GM10847 (cell line): ENCODE data around the gene WNT9A.

Experiments used
- POLR2A ChIP-seq: IDR thresholded peaks from 2 replicates; pipeline ENCODE4 v1.6.1; 2011; ENCODE audit not compliant: insufficient read length; ENCODE audit errors: extremely low read depth

Gene WNT9A

DNA sequence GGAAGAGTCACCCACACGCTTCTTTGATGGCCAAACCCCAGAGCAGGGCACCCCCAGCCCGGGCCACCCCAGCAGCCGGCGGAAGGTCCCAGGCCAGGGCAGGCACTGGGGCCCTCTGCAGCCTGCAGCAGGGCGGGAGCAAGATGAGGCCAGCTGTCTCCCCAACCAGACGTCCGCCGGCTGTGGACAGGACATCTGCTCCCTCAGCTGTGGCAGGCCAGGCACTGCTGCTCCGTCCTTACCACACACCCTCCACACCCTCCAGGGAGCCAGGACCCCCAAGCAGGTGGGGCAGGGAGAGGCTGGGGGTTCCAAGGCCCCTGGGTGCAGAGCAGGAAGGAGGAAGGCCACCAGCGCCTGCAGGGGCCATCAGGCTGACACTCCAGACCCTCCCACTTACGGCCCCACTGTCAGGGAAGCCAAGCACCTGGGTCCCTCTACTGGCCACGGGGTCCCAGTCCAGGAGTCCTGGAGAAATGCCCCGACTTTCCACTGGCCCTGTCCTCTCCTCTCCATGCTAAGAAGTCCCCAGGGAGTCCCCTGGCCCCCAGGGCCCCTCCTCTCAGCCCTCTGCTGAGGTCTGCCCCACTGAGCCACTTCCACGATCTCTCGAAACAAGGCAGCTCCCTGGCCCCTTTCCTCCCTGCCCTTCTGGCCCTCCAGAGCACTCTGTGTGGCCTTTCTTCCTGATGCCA lies 5.6 kb downstream of the WNT9A start:
- TF ChIP-seq POLR2A: no peak

DNA sequence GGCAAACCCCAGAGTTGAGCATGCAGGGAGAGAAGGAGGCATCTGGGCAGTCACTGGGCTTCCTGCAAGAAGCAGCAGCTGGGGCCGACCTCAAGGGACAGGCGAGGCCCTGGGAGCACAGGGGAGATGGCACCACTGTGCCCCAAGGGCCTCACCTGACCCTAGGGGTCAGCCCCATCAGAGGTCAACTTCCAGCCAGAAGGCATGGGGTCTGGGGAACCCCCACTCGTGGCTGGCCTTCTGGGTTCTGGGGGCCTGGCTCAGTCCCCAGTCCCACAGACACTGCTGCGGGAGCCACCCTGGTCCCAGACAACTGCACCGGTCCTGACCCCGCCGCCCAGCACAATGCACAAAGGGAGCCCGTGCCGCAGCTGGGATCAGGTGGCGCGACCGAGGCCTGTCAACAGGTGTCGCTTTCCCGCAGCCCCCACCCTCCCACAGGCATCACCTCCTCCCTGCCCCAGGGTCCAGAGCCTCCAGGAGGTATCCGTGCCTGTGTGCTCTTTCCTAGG lies 6.2 kb downstream of the WNT9A start:
- TF ChIP-seq POLR2A: no peak

DNA sequence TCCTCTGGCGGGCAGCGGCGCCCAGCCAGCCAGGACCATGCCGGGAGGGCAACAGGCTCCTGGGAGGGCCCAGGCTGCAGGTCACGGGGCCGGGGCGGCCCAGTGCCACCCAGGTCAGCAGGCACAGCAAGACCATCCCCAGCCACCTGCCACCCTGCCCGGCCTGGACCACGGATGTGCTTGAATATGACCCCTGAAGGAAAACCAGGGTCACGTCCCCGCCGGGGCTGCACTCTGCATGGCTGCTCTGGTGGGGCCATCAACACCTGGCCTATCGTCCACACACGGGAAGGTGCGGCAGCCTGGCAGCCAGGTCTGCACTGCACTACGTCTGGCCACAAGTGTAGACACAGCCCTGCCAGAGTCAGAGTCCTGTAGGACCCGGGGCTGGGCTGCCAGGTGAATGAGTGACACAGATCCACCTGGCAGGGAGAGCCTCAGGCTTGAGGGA lies 6.9 kb downstream of the WNT9A start:
- TF ChIP-seq POLR2A: no peak

DNA sequence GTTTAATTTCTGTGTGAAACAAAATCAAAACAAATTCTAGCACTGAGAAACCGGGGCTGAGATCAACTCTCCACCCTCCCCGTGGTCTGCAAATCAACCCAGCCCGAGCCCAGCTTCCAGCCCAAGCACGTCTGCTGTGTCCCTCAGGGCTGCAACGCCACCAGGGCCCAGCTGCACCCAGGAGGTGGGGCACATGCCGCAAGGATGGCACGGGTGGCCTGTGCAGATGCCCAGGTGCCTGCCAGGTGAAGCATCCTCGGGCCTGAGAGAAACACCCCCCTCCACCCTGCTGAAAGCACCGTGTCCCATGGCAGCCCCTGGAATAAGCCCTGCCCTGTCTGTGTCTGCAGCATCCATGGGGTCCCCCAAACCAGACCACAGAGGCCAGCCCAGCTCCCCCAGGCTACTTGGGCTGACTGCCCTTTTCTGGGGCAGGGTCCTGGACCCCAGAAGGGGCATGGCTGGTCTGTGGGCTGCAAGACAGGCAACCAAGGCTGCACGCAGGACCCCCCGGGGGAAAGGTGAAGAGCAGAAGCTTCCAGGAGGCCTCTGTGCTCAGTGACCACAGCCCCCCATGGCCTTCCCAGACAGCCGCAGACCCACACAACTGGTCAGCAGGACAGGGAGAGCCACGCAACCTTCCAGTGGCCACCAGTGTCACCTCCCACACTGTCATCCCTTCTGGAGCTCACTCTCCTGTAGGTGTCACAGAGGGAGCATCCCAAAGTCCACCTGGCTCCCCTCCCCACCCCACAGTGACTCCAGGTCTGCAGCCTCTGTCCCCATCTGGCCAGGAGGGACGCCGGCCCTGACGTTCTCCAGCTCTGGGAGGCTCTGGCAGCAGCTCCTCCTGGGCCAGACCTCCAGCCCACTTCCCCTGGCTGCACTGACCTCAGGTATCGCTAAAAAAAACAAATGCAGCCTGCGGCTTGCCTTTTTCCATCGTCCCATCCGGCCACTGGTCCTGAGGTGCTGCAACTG lies 7.7 kb downstream of the WNT9A start:
- TF ChIP-seq POLR2A: no peak

DNA sequence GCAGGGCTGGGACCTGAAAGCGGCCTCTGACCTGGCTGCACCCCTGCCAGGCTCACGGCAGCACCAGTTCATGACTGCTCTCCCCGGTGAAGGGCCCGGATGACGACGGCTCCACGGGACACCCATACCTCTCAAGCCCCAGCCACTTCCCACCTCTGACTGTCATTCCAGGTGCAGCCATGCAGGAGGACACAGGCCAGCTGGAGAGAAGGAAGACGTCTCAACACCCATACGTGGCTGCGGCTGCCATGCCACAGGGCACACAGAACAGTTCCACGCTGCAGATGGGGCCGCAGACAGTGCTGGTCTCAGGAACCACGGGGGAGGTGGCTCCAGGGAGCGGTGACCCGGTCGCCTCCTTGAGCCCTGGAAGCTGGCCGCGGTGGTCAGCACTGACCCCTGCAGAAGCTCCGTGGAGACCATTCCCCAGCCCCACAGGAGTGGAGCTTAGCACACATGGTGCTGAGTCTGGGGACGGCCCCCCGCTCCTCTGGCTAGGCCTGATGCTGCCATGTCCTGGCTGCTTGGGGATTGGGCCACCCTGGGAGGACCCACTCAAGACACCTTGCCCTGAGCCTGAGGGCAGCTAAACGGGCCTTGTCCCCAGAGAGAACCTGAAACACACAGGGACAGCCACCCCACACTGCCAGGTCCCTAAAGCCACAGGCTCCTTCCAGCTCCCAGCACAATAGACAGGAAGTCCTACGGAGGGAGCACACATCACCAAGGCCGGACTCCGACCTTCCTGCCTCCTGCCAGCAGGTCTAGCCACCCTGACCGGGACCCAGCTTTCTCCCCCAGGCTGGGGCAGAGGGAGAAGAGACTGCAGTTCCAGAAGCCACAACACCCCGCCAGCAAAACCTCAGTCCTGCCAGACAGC lies 8.6 kb downstream of the WNT9A start:
- no peak for TF ChIP-seq POLR2A

DNA sequence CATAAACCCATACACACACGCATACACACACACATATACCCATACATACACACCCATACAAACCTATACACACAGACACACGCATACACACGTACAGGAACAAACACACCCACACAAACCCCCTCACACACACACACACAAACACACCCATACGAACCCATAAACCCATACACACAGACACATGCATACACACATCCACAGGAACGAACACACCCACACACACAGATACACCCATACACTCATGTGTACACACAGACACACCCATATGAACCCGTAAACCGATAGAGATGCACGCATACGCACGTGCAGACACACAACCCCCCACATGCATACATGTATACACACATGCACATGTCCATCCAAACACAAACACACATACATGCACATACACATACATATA lies 9.5 kb downstream of the WNT9A start:
- no peak for TF ChIP-seq POLR2A

DNA sequence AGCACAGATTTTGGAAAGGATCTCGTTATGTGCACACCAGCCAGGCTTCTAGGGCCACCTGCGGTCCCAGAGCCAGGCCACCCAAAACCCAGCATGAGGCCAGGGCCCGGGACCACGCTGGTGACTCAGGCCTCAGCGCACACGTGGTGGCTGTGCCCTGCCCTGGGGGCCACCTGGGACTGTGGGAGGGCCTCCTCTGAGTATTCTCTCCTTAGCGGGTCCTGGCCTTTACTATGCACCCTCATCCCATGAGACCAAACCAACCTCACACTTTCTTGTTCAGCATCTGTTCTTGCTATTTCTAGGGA lies 9.9 kb downstream of the WNT9A start:
- TF ChIP-seq POLR2A: no peak

DNA sequence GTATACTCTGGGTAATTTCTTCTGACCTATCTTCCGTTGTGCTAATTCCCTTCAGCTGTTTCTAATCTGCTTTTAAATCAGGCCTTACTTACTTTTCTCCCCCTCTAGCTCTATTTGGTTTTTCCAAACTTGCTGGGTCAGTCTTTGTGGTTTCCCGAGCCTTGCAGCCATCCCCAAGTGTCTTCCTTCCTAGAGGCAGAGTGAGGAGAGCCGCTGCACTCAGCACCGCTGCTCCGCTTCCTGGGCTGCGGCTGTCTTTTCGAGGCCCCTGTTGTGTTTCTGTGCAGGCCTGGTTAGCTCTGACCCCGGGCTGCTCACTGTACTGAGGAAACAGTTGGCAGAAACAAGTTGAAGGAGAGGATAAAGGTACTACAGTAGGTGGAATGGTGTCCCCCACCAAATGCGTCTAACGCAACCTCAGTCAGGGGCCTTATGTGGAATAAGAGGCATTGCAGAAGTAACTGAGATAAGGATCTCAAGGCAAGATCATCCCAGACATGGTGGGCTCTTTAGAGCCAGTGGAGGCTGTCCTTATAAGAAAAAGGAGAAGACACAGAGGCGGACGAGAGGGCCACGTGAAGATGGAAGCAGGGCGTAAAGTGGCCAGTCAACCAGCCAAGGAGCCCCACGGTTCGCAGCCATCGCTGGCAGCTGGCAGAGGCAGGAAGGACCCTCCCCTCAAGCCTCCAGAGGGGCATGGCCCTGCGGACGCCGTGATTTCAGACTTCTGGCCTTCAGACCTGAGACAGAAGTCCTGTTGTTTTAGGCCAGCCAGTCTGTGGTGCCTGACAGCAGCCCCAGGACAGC lies 10.5 kb downstream of the WNT9A start:
- no peak for TF ChIP-seq POLR2A

DNA sequence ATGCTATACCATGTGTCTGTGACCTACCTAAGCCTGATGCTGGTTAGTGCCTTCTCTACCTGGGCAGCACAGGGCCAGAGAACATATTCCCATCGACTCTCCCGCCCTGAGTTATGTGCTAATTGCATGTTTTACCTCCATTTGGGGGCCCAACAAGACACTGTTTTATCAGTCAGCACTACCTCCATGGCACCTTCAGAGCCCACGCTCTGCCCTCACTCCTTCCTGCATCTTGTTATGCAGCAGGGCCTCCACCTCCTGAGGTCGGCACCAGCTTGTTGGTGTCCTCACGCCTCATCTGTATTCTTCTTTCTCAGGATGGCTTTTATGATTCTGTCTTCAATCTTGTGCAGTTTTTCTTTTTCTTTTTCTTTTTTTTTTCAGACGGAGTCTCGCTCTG lies 11.9 kb downstream of the WNT9A start:
- no peak for TF ChIP-seq POLR2A

DNA sequence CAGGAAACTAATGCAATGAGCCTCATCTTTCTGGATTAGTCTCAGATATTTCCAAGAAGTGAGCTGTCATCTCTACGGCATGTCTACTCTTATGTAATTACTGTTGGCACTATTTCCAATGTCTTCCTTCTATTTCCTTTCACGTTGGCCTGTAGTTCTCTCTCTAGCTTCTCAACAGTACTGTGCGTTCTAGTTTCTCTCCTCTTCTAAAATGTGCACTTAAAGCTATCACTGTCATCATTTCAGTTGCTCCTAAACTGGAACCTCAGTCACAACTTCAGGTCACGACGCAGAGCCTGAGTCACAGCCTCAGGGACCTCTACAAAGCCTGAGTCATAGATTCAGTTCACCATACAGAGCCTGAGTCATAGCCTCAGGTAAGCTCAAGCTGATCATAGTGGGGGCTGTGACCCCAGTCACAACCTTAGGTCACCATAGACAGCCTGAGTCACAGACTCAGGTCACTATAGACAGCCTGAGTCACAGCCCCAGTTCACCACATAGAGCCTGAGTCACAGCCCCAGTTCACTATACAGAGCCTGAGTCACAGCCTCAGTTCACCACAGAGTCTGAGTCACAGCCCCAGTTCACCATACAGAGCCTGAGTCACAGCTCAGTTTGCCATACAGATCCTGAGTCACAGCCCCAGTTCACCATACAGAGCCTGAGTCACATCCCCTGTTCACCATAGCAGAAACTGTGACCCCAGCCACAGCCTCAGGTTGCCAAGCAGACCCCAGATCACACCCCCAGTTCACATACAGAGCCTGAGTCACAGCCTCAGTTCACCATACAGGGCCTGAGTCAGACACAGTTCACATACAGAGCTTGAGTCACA lies 13.0 kb downstream of the WNT9A start:
- TF ChIP-seq POLR2A: no peak

DNA sequence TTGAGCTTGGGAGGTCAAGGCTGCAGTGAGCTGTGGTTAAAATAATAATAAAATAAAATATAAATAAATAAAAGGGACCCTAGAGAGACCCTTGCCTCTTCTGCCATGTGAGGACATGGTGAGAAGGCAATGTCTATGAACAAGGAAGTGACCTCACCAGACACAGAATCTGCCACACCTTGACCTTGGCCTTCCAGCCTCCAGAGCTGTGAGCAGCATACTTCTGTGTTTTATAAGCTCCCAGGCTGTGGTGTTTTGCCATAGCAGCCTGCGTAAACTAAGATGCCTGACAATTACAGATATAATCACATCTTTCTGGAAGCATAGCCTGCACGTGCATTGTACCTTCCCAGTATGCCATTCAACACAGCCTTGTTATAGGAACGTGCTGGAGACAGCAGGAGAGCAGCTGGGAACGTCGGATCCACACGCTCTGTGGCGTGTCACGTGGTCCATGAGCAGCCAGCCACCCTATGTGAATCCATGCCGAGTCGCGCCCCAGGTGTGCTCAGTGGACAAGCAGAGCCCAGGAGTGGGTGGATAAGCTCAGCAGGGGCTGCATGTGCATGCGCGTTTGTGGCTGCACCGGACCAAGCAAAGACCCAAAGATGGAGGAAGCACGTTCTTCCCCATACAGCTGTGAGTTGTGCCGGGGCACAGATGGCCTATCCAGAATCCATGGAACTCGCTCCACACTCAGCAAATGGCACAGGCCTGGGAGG lies 17.8 kb downstream of the WNT9A start:
- no peak for TF ChIP-seq POLR2A

DNA sequence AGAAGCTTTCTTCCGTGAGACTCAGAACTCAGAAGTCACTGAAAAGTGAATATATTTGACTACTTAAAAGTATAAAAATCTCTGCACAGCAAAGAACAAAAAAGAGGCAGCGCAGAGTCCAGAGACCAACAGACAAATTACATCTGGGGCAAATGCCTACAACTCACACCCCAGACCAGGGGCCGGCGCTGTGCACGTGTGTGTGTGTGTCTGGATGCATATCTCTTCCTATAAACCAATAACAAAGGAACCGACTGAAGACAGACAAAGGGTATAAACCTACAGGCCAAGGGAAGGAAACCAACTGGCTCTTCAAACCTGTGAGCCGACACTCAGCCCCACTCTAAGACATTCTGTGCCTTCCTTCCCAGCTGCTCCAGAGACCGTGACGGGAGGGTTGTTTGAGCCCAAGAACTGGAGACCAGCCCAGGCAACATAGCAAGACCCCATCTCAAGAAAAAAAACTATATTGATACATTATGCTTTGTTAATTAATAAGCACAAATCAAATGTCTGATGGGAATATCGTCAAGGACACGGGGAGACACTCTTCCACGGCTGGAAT lies 18.8 kb downstream of the WNT9A start:
- no peak for TF ChIP-seq POLR2A

DNA sequence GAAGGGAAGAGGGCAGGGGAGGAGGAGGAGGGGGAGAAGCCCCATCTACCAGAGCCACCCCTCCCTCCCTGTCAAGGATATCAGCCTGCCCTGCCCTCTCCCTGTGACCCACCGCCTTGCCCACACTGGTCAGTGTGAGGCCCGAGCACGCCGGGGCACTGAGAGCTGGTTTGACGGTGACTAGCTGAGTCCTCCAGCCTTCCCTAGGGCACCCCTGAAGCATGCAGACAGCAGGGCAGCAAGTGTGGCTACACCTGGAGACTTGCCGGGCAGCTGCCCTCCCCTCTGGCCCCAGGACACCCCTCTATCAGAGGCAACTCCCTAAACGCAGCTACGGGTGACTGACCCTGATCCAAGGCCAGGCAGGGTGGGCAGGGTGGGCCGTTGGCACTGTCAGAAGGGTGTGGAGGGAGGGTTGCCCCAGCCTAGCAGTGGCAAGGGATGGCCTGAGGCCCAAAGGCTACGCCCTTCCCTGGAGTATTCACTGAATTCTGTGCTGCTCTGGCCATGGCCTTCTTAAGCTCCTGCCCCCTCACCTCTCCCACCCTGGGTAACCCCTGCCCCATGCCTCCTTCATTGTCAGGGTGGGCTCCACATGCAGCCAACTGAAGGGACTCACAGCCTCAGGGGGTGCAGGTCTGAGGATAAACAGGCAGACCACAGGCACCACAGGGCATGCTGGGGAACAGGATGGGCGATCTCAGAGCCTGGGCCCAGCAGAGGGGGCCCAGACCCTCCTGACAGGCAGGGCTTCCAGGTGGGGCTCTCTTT lies 19.6 kb downstream of the WNT9A start:
- TF ChIP-seq POLR2A: no peak
